ENCODE data around the gene DOK4. TPM values are rescaled to one million over a fixed set of nuclear protein-coding genes. Genes with fewer than 3 reads are reported as not detected.
A peak's percentile ranks its signal among the peaks of the same experiment; 100 is the strongest.

Gene DOK4
- total RNA-seq, 1 donor from 2014 or later, result 23.4 TPM

DNA sequence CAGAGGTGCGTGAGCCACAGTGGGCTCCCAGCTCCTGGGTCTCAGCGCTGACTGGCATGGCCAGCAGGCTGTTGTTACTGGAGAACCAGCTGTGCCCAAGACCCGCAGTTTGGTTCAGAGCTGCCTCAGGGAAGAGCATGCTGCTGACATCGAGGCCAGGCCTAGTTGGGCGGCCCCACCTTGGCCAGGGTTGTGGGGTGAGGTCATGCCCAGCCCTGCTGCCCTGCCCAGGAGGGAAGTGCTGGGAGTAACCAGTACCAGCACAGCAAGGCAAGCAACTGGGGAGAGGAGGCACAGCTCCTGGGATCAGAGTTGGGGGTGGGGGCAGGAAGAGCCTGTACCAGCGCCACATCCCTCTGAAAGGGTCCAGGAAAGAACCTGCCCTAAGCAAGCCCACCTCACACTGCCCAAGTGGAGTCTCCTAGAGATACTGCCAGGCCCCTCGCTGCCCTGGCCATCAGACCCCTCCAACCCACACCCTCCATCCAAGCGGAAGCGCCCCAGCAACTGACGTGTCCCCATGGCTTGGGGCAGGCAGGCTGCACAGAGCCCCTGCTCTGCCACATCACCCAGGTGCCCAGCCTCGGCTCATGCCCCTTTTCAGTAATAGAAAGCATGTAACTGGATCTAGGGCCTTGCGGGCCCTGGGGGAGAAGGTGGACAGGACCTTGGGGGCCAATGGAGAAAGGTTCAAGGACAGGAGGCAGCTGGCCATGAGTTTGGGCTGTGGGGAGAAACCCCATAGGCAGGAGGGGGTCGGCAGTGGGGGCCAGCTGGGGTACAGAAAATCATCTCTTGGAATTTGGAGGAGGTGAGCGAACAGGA is 990 bp downstream of the DOK4 start:
- Mint-ChIP-seq H3K9me3 (ENCODE audit: unreplicated experiment) (peaks cover 4% of the 10 kb centered on the region), H3K27me3 (ENCODE audit: unreplicated experiment) (peaks cover 5% of the 10 kb centered on the region), H3K27ac (ENCODE audit: unreplicated experiment) (no peak overlapping the region), H3K36me3 (ENCODE audit: unreplicated experiment) (no peaks in the 10 kb centered on the region), H3K4me3 (ENCODE audit: unreplicated experiment) (peak overlapping the region; percentile 84), H3K4me1 (ENCODE audit: low read depth, unreplicated experiment) (peaks cover 12% of the 10 kb centered on the region)
- TF ChIP-seq, protein P1, sequence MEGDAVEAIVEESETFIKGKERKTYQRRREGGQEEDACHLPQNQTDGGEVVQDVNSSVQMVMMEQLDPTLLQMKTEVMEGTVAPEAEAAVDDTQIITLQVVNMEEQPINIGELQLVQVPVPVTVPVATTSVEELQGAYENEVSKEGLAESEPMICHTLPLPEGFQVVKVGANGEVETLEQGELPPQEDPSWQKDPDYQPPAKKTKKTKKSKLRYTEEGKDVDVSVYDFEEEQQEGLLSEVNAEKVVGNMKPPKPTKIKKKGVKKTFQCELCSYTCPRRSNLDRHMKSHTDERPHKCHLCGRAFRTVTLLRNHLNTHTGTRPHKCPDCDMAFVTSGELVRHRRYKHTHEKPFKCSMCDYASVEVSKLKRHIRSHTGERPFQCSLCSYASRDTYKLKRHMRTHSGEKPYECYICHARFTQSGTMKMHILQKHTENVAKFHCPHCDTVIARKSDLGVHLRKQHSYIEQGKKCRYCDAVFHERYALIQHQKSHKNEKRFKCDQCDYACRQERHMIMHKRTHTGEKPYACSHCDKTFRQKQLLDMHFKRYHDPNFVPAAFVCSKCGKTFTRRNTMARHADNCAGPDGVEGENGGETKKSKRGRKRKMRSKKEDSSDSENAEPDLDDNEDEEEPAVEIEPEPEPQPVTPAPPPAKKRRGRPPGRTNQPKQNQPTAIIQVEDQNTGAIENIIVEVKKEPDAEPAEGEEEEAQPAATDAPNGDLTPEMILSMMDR (IDR thresholded peaks at IDR 0.05; ENCODE audit: partially characterized antibody, unreplicated experiment), result no peak
- DNase-seq, result no peak

DNA sequence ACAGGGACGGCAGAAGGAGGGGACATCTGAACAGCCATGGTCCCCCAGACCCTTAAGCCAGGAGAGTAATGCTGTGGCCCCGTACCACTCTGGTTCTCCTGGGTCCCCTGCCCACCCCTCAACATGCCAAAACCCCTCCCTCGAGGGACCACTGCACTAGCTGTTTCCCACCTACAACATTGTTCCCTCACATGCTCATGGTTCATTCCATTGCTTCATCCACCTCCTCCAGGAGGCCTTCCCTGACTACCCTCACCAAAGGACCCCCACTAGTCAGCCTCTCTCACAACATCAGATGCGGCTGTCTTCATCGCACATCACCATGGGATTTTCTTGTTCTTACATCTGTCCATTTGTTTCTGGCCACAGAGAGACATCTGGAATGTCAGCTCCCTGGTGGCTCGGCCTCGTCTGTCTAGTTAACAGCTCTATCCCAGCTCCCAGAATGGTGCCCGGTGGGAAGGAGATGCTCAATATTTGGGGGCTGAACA is 1.7 kb downstream of the DOK4 start:
- peaks cover 5% of the 10 kb centered on the region for H3K27me3 Mint-ChIP-seq (ENCODE audit: unreplicated experiment)
- DNase-seq, result no peak
- H3K27ac Mint-ChIP-seq (ENCODE audit: unreplicated experiment), result no peak overlapping the region
- TF ChIP-seq, protein P1 (IDR thresholded peaks at IDR 0.05; ENCODE audit: partially characterized antibody, unreplicated experiment), result no peak
- peaks cover 4% of the 10 kb centered on the region for H3K9me3 Mint-ChIP-seq (ENCODE audit: unreplicated experiment)
- H3K36me3 Mint-ChIP-seq (ENCODE audit: unreplicated experiment), result no peaks in the 10 kb centered on the region
- H3K4me3 Mint-ChIP-seq (ENCODE audit: unreplicated experiment), result peak overlapping the region; percentile 84
- H3K4me1 Mint-ChIP-seq (ENCODE audit: low read depth, unreplicated experiment), result peaks cover 13% of the 10 kb centered on the region

DNA sequence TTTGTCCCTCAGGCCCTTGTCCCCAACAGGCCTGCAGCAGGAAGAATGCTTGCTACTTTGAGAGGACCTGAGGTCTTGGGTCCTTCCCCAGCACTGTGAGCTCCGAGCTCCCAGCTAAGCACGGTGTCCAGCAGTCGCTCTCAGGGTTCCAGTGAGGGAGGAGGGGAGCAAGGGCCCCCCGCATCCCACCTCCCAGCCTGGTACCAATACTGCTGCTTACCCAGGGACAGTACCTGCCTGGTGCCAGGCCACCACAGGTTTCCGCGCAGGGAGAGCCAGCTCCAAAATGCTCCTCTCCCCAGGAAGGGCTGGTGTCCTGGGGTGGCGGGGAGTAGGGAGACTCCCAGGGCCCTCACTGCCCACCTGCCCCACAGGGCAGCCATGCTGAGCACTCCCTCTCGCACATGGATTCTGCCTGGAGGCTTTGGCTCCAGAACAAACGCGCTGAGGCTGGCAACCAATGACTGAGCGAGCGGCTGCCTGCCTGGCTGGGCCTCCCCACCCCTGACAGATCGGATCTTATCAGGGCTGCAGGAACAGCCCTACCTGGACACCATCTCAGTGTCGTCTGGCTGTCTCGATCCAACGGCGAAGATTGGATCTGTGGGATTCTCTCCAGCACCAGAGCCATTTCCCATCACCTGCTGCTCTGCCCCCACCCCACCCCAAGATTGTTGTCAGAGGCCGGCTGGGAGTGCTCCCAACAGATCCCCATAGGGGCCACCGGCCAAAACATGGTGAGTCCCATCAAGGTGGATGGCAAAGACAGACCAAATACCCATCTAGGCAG is 2.4 kb downstream of the DOK4 start:
- Mint-ChIP-seq H3K36me3 (ENCODE audit: unreplicated experiment) (no peaks in the 10 kb centered on the region), H3K9me3 (ENCODE audit: unreplicated experiment) (peaks cover 4% of the 10 kb centered on the region), H3K4me1 (ENCODE audit: low read depth, unreplicated experiment) (peaks cover 16% of the 10 kb centered on the region), H3K27ac (ENCODE audit: unreplicated experiment) (no peak overlapping the region), H3K4me3 (ENCODE audit: unreplicated experiment) (no peak overlapping the region), H3K27me3 (ENCODE audit: unreplicated experiment) (peaks cover 7% of the 10 kb centered on the region)
- no peak for DNase-seq
- TF ChIP-seq, protein P1 (IDR thresholded peaks at IDR 0.05; ENCODE audit: partially characterized antibody, unreplicated experiment), result no peak

DNA sequence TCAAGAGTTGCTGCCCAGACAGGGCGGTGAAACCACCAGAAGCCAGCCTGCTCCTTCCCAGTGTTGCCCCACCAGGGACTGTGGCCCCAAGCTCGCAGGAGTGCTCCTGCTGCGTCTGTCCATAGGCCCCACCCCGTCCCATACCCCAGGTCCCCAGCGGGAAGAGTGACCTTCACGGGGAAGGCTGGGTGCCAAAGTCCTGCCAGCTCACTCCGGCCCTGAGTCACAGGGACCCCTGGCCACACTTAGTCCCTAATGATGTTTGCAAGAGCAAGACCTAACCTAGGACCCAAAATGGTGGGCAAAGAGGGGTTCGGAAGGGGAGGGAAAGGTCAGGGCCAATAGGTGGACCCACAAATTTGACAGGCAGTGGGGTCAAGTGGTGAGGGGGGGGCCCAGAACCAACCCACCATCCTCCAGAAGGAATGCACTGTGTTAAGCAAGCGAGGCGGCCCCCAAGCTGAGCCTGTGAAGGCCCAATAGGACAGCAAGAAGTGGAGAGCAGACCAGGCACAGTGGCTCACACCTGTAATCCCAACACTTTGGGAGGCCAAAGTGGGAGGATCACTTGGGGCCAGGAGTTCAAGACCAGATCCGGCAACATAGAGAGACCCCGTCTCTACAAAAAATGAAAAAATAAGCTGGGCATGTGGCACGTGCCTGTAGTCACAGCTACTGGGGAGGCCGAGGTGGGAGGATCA is 3.3 kb downstream of the DOK4 start:
- TF ChIP-seq, protein P1 (IDR thresholded peaks at IDR 0.05; ENCODE audit: partially characterized antibody, unreplicated experiment), result no peak
- Mint-ChIP-seq H3K27ac (ENCODE audit: unreplicated experiment) (no peak overlapping the region), H3K9me3 (ENCODE audit: unreplicated experiment) (peaks cover 4% of the 10 kb centered on the region), H3K27me3 (ENCODE audit: unreplicated experiment) (peaks cover 10% of the 10 kb centered on the region), H3K36me3 (ENCODE audit: unreplicated experiment) (no peaks in the 10 kb centered on the region), H3K4me1 (ENCODE audit: low read depth, unreplicated experiment) (peaks cover 20% of the 10 kb centered on the region), H3K4me3 (ENCODE audit: unreplicated experiment) (no peak overlapping the region)
- DNase-seq, result no peak

Data from glutamatergic neuron (in vitro differentiated cells).